Glutamatergic neuron (in vitro differentiated cells): ENCODE data around the gene EPN3. TPM values are rescaled to one million over a fixed set of nuclear protein-coding genes. Genes with fewer than 3 reads are reported as not detected.

Experiments used
- DNase-seq: peaks from one replicate; pipeline ENCODE4 v3.0.0; 2022
- H3K27ac Mint-ChIP-seq: one replicate; pipeline ENCODE4 v1.8.0; 2020; ENCODE audit warnings: mild to moderate bottlenecking, mixed read lengths, inconsistent platforms; ENCODE audit not compliant: unreplicated experiment
- H3K27me3 Mint-ChIP-seq: one replicate; pipeline ENCODE4 v1.8.0; 2020; ENCODE audit warnings: mild to moderate bottlenecking, moderate library complexity, mixed read lengths, inconsistent platforms; ENCODE audit not compliant: unreplicated experiment
- H3K36me3 Mint-ChIP-seq: one replicate; pipeline ENCODE4 v1.8.0; 2020; ENCODE audit warnings: mild to moderate bottlenecking, mixed read lengths, inconsistent platforms; ENCODE audit not compliant: unreplicated experiment
- H3K4me1 Mint-ChIP-seq: one replicate; pipeline ENCODE4 v1.8.0; 2020; ENCODE audit warnings: mild to moderate bottlenecking, low read depth, mixed read lengths, inconsistent platforms; ENCODE audit not compliant: unreplicated experiment
- H3K4me3 Mint-ChIP-seq: one replicate; pipeline ENCODE4 v1.8.0; 2020; ENCODE audit warnings: mild to moderate bottlenecking, mixed read lengths, inconsistent platforms; ENCODE audit not compliant: unreplicated experiment
- H3K9me3 Mint-ChIP-seq: one replicate; pipeline ENCODE4 v1.8.0; 2020; ENCODE audit warnings: mild to moderate bottlenecking, moderate library complexity, mixed read lengths, inconsistent platforms; ENCODE audit not compliant: unreplicated experiment
- total RNA-seq: library from RNA; stranded (reverse); fragmentation: NEBNext Ultra II Directional; extraction: Animal tissue kit (Norgen Biotek cat#: 25700); gene quantifications from one replicate; pipeline ENCODE4 v1.2.1, GENCODE V29; 2021; ENCODE audit not compliant: unreplicated experiment
- TF ChIP-seq, protein P1 (sequence below): fragments of 200-600 bp; sonication (generic); IDR thresholded peaks from one replicate; pipeline ENCODE4 v1.5.0; 2021; ENCODE audit not compliant: partially characterized antibody, unreplicated experiment

The EPN3 gene
- total RNA-seq, 1 donor from 2014 or later: 0.12 TPM

DNA sequence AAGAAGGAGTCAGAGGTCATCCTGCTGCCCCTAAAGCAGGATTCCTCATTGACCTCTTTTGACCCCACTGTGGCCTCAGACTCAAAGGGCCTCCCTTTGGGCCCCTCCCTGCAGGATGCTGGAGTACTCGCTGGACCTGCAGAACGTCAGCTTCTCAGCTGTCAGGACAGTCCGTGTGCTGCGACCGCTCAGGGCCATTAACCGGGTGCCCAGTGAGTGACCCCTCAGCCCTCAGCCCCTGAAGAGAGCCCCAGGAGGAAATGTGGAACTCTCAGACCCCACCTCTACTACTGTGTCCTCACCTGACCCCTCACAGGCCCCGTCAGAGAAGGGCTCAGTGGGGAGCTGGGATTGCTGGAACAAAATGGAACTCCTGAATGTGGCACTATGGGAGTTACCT lies 37.1 kb downstream of the EPN3 start:
- Mint-ChIP-seq H3K4me3 (no peak overlapping the region), H3K36me3 (peaks cover 3% of the 10 kb centered on the region), H3K9me3 (peaks cover under 1% of the 10 kb centered on the region), H3K27ac (no peak overlapping the region), H3K4me1 (peaks cover 33% of the 10 kb centered on the region), H3K27me3 (peaks cover 19% of the 10 kb centered on the region)
- TF ChIP-seq, protein P1, sequence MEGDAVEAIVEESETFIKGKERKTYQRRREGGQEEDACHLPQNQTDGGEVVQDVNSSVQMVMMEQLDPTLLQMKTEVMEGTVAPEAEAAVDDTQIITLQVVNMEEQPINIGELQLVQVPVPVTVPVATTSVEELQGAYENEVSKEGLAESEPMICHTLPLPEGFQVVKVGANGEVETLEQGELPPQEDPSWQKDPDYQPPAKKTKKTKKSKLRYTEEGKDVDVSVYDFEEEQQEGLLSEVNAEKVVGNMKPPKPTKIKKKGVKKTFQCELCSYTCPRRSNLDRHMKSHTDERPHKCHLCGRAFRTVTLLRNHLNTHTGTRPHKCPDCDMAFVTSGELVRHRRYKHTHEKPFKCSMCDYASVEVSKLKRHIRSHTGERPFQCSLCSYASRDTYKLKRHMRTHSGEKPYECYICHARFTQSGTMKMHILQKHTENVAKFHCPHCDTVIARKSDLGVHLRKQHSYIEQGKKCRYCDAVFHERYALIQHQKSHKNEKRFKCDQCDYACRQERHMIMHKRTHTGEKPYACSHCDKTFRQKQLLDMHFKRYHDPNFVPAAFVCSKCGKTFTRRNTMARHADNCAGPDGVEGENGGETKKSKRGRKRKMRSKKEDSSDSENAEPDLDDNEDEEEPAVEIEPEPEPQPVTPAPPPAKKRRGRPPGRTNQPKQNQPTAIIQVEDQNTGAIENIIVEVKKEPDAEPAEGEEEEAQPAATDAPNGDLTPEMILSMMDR: no peak
- DNase-seq: no peak

DNA sequence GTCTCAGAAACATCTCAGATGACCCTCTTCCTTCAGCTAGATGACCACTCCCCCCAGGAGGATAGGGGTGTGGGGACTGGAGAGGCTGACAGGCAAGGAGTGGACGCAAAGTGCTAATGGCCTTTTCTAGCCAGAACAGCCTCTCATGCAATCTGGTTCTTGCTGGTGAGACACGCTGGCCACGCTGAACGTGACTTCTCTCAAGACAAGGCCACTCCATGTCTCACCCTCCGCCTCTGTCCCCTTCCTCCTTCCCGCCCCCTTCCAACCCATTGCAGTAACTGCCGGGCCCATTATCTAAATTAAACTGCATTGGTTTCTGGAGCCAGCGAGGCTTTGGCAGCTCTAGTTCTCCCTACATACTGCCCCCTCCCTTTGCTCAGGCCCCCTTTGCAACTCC lies 37.5 kb downstream of the EPN3 start:
- peaks cover 2% of the 10 kb centered on the region for H3K9me3 Mint-ChIP-seq
- H3K36me3 Mint-ChIP-seq: peaks cover 3% of the 10 kb centered on the region
- DNase-seq: no peak
- no peak overlapping the region for H3K27ac Mint-ChIP-seq
- TF ChIP-seq, protein P1: no peak
- H3K27me3 Mint-ChIP-seq: peaks cover 20% of the 10 kb centered on the region
- peaks cover 33% of the 10 kb centered on the region for H3K4me1 Mint-ChIP-seq
- H3K4me3 Mint-ChIP-seq: peak overlapping the region; percentile 44

DNA sequence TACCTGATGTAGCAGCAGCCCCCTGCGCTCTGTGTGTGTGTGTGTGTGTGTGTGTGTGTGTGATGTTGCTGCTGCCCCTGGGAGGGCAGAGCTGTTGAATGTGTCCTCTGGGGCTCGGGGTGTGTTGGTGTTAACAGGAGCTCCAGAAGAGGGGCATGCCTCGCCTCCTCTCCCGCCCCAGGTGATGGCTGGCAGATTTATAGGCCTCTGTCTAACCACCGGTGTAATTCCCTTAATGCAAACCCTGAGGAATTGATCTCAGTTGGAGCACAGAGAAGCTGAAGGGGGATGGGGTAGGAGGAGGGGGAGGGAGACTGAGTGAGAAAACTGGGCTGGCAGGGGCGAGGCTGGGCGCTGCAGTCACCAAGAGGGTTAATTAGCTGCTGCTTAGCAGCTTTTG lies 38.0 kb downstream of the EPN3 start:
- DNase-seq: no peak
- Mint-ChIP-seq H3K27me3 (peaks cover 19% of the 10 kb centered on the region), H3K27ac (no peak overlapping the region), H3K36me3 (peaks cover 3% of the 10 kb centered on the region), H3K4me1 (peaks cover 33% of the 10 kb centered on the region), H3K4me3 (peak overlapping the region; percentile 44), H3K9me3 (peaks cover 2% of the 10 kb centered on the region)
- TF ChIP-seq, protein P1: no peak

DNA sequence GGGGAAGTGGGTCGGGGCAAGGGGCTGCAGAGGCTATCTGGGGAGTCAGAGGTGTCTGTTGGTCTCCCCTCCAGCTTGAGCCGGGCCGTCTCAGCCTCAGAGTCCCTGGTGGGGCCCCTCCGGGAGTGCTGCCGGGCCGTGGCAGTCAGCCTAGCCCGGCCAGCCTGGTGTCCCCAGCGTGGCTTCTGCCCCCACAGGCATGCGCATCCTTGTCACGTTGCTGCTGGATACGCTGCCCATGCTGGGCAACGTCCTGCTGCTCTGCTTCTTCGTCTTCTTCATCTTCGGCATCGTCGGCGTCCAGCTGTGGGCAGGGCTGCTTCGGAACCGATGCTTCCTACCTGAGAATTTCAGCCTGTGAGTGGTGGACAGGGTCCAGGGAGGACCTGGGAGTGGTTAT lies 39.1 kb downstream of the EPN3 start:
- TF ChIP-seq, protein P1: no peak
- Mint-ChIP-seq H3K9me3 (peaks cover 2% of the 10 kb centered on the region), H3K27me3 (peaks cover 16% of the 10 kb centered on the region), H3K36me3 (peaks cover 3% of the 10 kb centered on the region), H3K4me3 (no peak overlapping the region), H3K4me1 (peaks cover 23% of the 10 kb centered on the region), H3K27ac (peak overlapping the region; percentile 79)
- no peak for DNase-seq

DNA sequence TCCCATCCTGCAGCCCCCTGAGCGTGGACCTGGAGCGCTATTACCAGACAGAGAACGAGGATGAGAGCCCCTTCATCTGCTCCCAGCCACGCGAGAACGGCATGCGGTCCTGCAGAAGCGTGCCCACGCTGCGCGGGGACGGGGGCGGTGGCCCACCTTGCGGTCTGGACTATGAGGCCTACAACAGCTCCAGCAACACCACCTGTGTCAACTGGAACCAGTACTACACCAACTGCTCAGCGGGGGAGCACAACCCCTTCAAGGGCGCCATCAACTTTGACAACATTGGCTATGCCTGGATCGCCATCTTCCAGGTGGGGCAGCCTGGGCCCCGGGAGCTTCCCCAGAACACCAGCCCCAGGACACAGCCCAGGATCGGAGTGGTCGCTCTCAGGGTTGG lies 40.0 kb downstream of the EPN3 start:
- Mint-ChIP-seq H3K27ac (no peak overlapping the region), H3K27me3 (peaks cover 15% of the 10 kb centered on the region), H3K36me3 (peaks cover 3% of the 10 kb centered on the region), H3K4me1 (peaks cover 23% of the 10 kb centered on the region), H3K9me3 (peaks cover 6% of the 10 kb centered on the region), H3K4me3 (no peak overlapping the region)
- TF ChIP-seq, protein P1: no peak
- DNase-seq: no peak
